A673 (cell line): ENCODE results near the gene TST. TPM values are rescaled to one million over a fixed set of nuclear protein-coding genes. Genes with fewer than 3 reads are reported as not detected.

Experiments
- BruUV-seq: library from RNA; stranded (reverse); fragments of 400-500 nt; replicated peaks from 2 replicates; lab custom pipeline; 2021; lab: Mats Ljungman, UMichigan
- CTCF ChIA-PET: fragments of 300-600 bp; sonication (Branson Sonifier 250); formaldehyde crosslinking; loops from one replicate; lab custom pipeline; 2022; ENCODE audit warnings: antibody characterized with exemption; lab: Charles Lee
- POLR2A ChIA-PET: fragments of 300-600 bp; sonication (Branson Sonifier 250); formaldehyde crosslinking; loops from one replicate; lab custom pipeline; 2022; ENCODE audit warnings: antibody characterized with exemption; ENCODE audit not compliant: low non-redundant PET; lab: Charles Lee
- DNase-seq: peaks from one replicate; pipeline ENCODE4 v3.0.0-alpha.2; 2015; ENCODE audit warnings: low spot score
- H3K27ac ChIP-seq: fragments of 200-600 bp; sonication (generic); 2 replicates; pipeline ENCODE4 v1.5.1; 2016; ENCODE audit warnings: mixed run types, low read depth, mild to moderate bottlenecking, mixed read lengths, antibody characterized with exemption, low read length; ENCODE audit not compliant: poor library complexity, severe bottlenecking
- H3K27me3 ChIP-seq: fragments of 200-600 bp; sonication (generic); replicated peaks from 2 replicates; pipeline ENCODE4 v1.6.1; 2017; ENCODE audit warnings: mixed run types, low read depth, mild to moderate bottlenecking, mixed read lengths, antibody characterized with exemption, low read length; ENCODE audit not compliant: insufficient read depth, poor library complexity
- H3K36me3 ChIP-seq: fragments of 200-600 bp; sonication (generic); 2 replicates; pipeline ENCODE4 v1.6.1; 2016; ENCODE audit warnings: mixed run types, mild to moderate bottlenecking, mixed read lengths, antibody characterized with exemption, low read length; ENCODE audit not compliant: insufficient read depth, poor library complexity, severe bottlenecking
- H3K4me1 ChIP-seq: fragments of 200-600 bp; sonication (generic); 2 replicates; pipeline ENCODE4 v1.6.1; 2017; ENCODE audit warnings: mixed run types, mild to moderate bottlenecking, mixed read lengths, antibody characterized with exemption, low read length; ENCODE audit not compliant: insufficient read depth, poor library complexity, severe bottlenecking
- H3K4me3 ChIP-seq: fragments of 200-600 bp; sonication (generic); 2 replicates; pipeline ENCODE4 v1.5.1; 2016; ENCODE audit warnings: low read depth, mixed run types, mild to moderate bottlenecking, mixed read lengths, low read length; ENCODE audit not compliant: poor library complexity, severe bottlenecking
- H3K9me3 ChIP-seq: fragments of 200-600 bp; sonication (generic); 2 replicates; pipeline ENCODE4 v1.6.1; 2016; ENCODE audit warnings: mixed run types, low read depth, mild to moderate bottlenecking, mixed read lengths, antibody characterized with exemption, low read length; ENCODE audit not compliant: poor library complexity, severe bottlenecking
- CTCF ChIP-seq: fragments of 300-800, 200-600 bp; sonication (generic); conservative IDR thresholded peaks from 2 replicates; pipeline ENCODE4 v1.5.1; 2017; ENCODE audit warnings: low read depth, mild to moderate bottlenecking, antibody characterized with exemption, low read length, moderate library complexity, mixed read lengths
- EZH2 ChIP-seq: fragments of 200-600 bp; sonication (generic); IDR thresholded peaks from 2 replicates; pipeline ENCODE4 v1.6.1; 2017; ENCODE audit warnings: borderline replicate concordance, low read depth, mild to moderate bottlenecking, mixed read lengths, antibody characterized with exemption, low read length; ENCODE audit not compliant: poor library complexity, severe bottlenecking
- intact Hi-C: fragments of 100-400 bp; cut with micrococcal nuclease; formaldehyde crosslinking; loops from one replicate; pipeline ENCODE4 v1.10.0; 2022; ENCODE audit not compliant: unreplicated experiment
- total RNA-seq: library from RNA; stranded (reverse); gene quantifications from 2 replicates; pipeline ENCODE4 v1.2.3, GENCODE V29; 2021

The TST gene
- total RNA-seq, 1 experiment from 2014 or later: 31.3 TPM

GRCh38 chr22:37044634-37045625 is 25.7 kb upstream of the TST start:
- H3K27me3 ChIP-seq: no peaks in the 10 kb centered on the region
- intact Hi-C loops: no loop called here
- POLR2A ChIA-PET: no interaction called here
- H3K9me3 ChIP-seq: no peaks in the 10 kb centered on the region
- TF ChIP-seq CTCF: no peak
- no peak for TF ChIP-seq EZH2
- CTCF ChIA-PET: no interaction called here
- no TSS peak for BruUV-seq
- H3K4me1 ChIP-seq: peaks cover 33% of the 10 kb centered on the region
- no peaks in the 10 kb centered on the region for H3K36me3 ChIP-seq
- no peak overlapping the region for H3K27ac ChIP-seq
- no peak overlapping the region for H3K4me3 ChIP-seq
- no peak for DNase-seq

GRCh38 chr22:37043828-37044538 is 24.7 kb upstream of the TST start:
- TF ChIP-seq EZH2 (no peak), CTCF (peak; percentile 36; the same call in 1 of the 2 replicates)
- Histone ChIP-seq H3K4me1 (peaks cover 34% of the 10 kb centered on the region), H3K4me3 (no peak overlapping the region), H3K27ac (no peak overlapping the region), H3K36me3 (no peaks in the 10 kb centered on the region), H3K27me3 (no peaks in the 10 kb centered on the region), H3K9me3 (no peaks in the 10 kb centered on the region)
- no TSS peak for BruUV-seq
- intact Hi-C loops: no loop called here
- ChIA-PET CTCF (no interaction called here), POLR2A (no interaction called here)
- peak; percentile 38 for DNase-seq

GRCh38 chr22:37043209-37043827 is 24.1 kb upstream of the TST start:
- Histone ChIP-seq H3K27ac (no peak overlapping the region), H3K4me1 (peaks cover 34% of the 10 kb centered on the region), H3K4me3 (no peak overlapping the region), H3K27me3 (no peaks in the 10 kb centered on the region), H3K9me3 (no peaks in the 10 kb centered on the region), H3K36me3 (no peaks in the 10 kb centered on the region)
- TF ChIP-seq EZH2: no peak
- TF ChIP-seq CTCF: no peak
- POLR2A ChIA-PET: no interaction called here
- no TSS peak for BruUV-seq
- no peak for DNase-seq
- intact Hi-C loops: no loop called here
- CTCF ChIA-PET: no interaction called here
